ENCODE measurements around the gene PBXIP1. TPM values are rescaled to one million over a fixed set of nuclear protein-coding genes. Genes with fewer than 3 reads are reported as not detected.

PBXIP1 gene
- total and polyA plus RNA-seq, 2 of the 13 experiments (the other 11 are each of a cell fraction or from before 2014, with no cell fraction given): 16.3 to 31.9 TPM

DNA sequence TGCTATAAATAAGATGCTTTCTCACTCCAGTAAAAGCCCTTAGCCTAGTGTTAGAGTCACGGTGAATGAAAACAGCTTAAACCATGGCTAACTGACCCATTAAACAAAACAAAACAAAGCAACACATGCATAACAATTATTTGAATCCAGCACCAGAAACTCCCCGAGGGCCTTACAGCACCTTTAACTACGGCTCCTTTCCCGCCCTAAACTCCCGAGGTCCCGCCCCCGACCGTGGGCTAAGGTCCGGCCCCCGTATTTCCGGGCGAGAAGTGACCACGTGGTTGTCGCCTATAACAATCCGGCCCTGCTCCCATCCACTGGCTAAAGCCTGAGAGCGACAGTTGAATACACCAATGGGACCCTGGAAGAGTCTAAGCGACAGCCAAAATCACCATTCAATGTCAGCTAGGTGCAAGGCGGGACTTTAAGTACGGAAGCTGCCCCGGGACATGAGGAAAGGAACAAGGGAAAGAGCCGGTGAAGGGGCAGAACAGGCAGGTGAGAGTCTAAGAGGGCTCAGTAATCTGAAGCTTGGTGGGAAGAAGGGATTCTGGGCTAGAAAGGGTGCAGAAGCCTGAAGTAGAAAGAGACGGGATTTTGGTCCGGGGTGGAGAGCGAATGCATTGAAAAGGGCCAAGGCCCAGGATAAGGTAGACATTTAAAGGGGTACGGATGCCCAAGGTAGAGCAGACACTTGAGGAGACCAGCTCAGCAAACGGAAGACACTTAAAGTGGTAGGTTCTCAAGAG is 27.2 kb upstream of the PBXIP1 start, which contains the start of gene FLAD1 (continued):
- TF ChIP-seq, protein P1, sequence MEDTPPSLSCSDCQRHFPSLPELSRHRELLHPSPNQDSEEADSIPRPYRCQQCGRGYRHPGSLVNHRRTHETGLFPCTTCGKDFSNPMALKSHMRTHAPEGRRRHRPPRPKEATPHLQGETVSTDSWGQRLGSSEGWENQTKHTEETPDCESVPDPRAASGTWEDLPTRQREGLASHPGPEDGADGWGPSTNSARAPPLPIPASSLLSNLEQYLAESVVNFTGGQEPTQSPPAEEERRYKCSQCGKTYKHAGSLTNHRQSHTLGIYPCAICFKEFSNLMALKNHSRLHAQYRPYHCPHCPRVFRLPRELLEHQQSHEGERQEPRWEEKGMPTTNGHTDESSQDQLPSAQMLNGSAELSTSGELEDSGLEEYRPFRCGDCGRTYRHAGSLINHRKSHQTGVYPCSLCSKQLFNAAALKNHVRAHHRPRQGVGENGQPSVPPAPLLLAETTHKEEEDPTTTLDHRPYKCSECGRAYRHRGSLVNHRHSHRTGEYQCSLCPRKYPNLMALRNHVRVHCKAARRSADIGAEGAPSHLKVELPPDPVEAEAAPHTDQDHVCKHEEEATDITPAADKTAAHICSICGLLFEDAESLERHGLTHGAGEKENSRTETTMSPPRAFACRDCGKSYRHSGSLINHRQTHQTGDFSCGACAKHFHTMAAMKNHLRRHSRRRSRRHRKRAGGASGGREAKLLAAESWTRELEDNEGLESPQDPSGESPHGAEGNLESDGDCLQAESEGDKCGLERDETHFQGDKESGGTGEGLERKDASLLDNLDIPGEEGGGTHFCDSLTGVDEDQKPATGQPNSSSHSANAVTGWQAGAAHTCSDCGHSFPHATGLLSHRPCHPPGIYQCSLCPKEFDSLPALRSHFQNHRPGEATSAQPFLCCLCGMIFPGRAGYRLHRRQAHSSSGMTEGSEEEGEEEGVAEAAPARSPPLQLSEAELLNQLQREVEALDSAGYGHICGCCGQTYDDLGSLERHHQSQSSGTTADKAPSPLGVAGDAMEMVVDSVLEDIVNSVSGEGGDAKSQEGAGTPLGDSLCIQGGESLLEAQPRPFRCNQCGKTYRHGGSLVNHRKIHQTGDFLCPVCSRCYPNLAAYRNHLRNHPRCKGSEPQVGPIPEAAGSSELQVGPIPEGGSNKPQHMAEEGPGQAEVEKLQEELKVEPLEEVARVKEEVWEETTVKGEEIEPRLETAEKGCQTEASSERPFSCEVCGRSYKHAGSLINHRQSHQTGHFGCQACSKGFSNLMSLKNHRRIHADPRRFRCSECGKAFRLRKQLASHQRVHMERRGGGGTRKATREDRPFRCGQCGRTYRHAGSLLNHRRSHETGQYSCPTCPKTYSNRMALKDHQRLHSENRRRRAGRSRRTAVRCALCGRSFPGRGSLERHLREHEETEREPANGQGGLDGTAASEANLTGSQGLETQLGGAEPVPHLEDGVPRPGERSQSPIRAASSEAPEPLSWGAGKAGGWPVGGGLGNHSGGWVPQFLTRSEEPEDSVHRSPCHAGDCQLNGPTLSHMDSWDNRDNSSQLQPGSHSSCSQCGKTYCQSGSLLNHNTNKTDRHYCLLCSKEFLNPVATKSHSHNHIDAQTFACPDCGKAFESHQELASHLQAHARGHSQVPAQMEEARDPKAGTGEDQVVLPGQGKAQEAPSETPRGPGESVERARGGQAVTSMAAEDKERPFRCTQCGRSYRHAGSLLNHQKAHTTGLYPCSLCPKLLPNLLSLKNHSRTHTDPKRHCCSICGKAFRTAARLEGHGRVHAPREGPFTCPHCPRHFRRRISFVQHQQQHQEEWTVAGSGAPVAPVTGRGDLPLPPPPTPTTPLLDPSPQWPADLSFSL (CRISPR knock-in tag; IDR thresholded peaks at IDR 0.05): no peak
- TF ChIP-seq RBM39 (IDR thresholded peaks at IDR 0.05; ENCODE audit: low read depth, low read length, poor library complexity, severe bottlenecking): no peak
- TF ChIP-seq NFYC (CRISPR knock-in tag; IDR thresholded peaks at IDR 0.05): peak; percentile 100
- TF ChIP-seq, protein P2, sequence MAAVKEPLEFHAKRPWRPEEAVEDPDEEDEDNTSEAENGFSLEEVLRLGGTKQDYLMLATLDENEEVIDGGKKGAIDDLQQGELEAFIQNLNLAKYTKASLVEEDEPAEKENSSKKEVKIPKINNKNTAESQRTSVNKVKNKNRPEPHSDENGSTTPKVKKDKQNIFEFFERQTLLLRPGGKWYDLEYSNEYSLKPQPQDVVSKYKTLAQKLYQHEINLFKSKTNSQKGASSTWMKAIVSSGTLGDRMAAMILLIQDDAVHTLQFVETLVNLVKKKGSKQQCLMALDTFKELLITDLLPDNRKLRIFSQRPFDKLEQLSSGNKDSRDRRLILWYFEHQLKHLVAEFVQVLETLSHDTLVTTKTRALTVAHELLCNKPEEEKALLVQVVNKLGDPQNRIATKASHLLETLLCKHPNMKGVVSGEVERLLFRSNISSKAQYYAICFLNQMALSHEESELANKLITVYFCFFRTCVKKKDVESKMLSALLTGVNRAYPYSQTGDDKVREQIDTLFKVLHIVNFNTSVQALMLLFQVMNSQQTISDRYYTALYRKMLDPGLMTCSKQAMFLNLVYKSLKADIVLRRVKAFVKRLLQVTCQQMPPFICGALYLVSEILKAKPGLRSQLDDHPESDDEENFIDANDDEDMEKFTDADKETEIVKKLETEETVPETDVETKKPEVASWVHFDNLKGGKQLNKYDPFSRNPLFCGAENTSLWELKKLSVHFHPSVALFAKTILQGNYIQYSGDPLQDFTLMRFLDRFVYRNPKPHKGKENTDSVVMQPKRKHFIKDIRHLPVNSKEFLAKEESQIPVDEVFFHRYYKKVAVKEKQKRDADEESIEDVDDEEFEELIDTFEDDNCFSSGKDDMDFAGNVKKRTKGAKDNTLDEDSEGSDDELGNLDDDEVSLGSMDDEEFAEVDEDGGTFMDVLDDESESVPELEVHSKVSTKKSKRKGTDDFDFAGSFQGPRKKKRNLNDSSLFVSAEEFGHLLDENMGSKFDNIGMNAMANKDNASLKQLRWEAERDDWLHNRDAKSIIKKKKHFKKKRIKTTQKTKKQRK (IDR thresholded peaks at IDR 0.05; ENCODE audit: low read length): peak; percentile 96
- TF ChIP-seq, protein P3, sequence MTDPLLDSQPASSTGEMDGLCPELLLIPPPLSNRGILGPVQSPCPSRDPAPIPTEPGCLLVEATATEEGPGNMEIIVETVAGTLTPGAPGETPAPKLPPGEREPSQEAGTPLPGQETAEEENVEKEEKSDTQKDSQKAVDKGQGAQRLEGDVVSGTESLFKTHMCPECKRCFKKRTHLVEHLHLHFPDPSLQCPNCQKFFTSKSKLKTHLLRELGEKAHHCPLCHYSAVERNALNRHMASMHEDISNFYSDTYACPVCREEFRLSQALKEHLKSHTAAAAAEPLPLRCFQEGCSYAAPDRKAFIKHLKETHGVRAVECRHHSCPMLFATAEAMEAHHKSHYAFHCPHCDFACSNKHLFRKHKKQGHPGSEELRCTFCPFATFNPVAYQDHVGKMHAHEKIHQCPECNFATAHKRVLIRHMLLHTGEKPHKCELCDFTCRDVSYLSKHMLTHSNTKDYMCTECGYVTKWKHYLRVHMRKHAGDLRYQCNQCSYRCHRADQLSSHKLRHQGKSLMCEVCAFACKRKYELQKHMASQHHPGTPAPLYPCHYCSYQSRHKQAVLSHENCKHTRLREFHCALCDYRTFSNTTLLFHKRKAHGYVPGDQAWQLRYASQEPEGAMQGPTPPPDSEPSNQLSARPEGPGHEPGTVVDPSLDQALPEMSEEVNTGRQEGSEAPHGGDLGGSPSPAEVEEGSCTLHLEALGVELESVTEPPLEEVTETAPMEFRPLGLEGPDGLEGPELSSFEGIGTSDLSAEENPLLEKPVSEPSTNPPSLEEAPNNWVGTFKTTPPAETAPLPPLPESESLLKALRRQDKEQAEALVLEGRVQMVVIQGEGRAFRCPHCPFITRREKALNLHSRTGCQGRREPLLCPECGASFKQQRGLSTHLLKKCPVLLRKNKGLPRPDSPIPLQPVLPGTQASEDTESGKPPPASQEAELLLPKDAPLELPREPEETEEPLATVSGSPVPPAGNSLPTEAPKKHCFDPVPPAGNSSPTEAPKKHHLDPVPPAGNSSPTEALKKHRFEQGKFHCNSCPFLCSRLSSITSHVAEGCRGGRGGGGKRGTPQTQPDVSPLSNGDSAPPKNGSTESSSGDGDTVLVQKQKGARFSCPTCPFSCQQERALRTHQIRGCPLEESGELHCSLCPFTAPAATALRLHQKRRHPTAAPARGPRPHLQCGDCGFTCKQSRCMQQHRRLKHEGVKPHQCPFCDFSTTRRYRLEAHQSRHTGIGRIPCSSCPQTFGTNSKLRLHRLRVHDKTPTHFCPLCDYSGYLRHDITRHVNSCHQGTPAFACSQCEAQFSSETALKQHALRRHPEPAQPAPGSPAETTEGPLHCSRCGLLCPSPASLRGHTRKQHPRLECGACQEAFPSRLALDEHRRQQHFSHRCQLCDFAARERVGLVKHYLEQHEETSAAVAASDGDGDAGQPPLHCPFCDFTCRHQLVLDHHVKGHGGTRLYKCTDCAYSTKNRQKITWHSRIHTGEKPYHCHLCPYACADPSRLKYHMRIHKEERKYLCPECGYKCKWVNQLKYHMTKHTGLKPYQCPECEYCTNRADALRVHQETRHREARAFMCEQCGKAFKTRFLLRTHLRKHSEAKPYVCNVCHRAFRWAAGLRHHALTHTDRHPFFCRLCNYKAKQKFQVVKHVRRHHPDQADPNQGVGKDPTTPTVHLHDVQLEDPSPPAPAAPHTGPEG (CRISPR knock-in tag; IDR thresholded peaks at IDR 0.05): 0 out of 2 replicates have a peak, but pooled peaks have one; percentile 26
- TF ChIP-seq, protein P4, sequence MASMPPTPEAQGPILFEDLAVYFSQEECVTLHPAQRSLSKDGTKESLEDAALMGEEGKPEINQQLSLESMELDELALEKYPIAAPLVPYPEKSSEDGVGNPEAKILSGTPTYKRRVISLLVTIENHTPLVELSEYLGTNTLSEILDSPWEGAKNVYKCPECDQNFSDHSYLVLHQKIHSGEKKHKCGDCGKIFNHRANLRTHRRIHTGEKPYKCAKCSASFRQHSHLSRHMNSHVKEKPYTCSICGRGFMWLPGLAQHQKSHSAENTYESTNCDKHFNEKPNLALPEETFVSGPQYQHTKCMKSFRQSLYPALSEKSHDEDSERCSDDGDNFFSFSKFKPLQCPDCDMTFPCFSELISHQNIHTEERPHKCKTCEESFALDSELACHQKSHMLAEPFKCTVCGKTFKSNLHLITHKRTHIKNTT (CRISPR knock-in tag; IDR thresholded peaks at IDR 0.05): no peak
- TF ChIP-seq ERF (CRISPR knock-in tag; IDR thresholded peaks at IDR 0.05): peak; percentile 83
- peak; percentile 77 for TF ChIP-seq ZNF878 (CRISPR knock-in tag; IDR thresholded peaks at IDR 0.05)
- peak; percentile 93 for TF ChIP-seq KAT8 (CRISPR knock-in tag; IDR thresholded peaks at IDR 0.05)
- peak; percentile 55; the same call in 1 of the 2 replicates for TF ChIP-seq POGZ (CRISPR knock-in tag; IDR thresholded peaks at IDR 0.05)
- no peak for TF ChIP-seq REXO4 (CRISPR knock-in tag; IDR thresholded peaks at IDR 0.05; ENCODE audit: borderline replicate concordance)
